HepG2 (cell line): ENCODE results near the gene XXYLT1. TPM values are rescaled to one million over a fixed set of nuclear protein-coding genes. Genes with fewer than 3 reads are reported as not detected.

Experiments
- ATAC-seq: fragments of 200-7000 bp; cut with Tn5 transposase; 3 replicates; pipeline ENCODE4 v1.9.1; 2020; ENCODE audit warnings: mild to moderate bottlenecking, moderate library complexity
- BruUV-seq: library from RNA; stranded (reverse); fragments of 400-500 nt; replicated peaks from 2 replicates; lab custom pipeline; 2021; lab: Mats Ljungman, UMichigan
- CTCF ChIA-PET: fragments of 300-600 bp; formaldehyde crosslinking; extraction: SDS; loops from one replicate; lab custom pipeline; 2021; ENCODE audit warnings: low total read pairs, inconsistent platforms, low intra/inter-chr PET ratio; lab: Yijun Ruan, JAX
- POLR2A ChIA-PET: fragments of 350-600 bp; sonication (Branson Sonifier 250); formaldehyde crosslinking; loops from one replicate; lab custom pipeline; 2020; ENCODE audit warnings: antibody characterized with exemption, inconsistent platforms; lab: Yijun Ruan, JAX
- DNase-seq: peaks from one replicate; pipeline ENCODE4 v3.0.0-alpha.2; 2015; ENCODE audit warnings: low spot score
- FAIRE-seq: peaks from 3 replicates; lab custom pipeline; 2011; peaks lifted over from hg19 to GRCh38; lab: Jason Lieb, UNC
- H2AFZ ChIP-seq: one replicate; pipeline ENCODE4 v1.6.1; 2011; ENCODE audit warnings: low read length, inconsistent platforms
- H3K27ac ChIP-seq: fragments of 300-600 bp; 3 replicates; pipeline ENCODE4 v1.8.0; 2011; ENCODE audit warnings: mixed run types, mild to moderate bottlenecking, mixed read lengths, low read length, inconsistent platforms; ENCODE audit not compliant: insufficient read depth; ENCODE audit errors: extremely low read length
- H3K27me3 ChIP-seq, 2 experiments: fragments of 200-600 bp in 1 of 2; 2 replicates in 1 of 2; 3 replicates in 1 of 2; pipeline versions ENCODE4 v1.6.0 to v1.8.0; 2011; ENCODE audit warnings: low read length in 2 of 2, mild to moderate bottlenecking in 2 of 2, moderate library complexity in 2 of 2, inconsistent platforms in 1 of 2; ENCODE audit not compliant: insufficient read depth in 2 of 2, control insufficient read depth in 1 of 2
- H3K36me3 ChIP-seq, 2 experiments: fragments of 200-600 bp in 1 of 2; replicated peaks in 1 of 2; 2 replicates in 1 of 2; 3 replicates in 1 of 2; pipeline versions ENCODE4 v1.5.1 to v1.8.0; 2011; ENCODE audit warnings: low read length in 2 of 2, inconsistent platforms in 1 of 2; ENCODE audit not compliant: insufficient read depth in 2 of 2, control insufficient read depth in 1 of 2
- H3K4me1 ChIP-seq: 2 replicates; pipeline ENCODE4 v1.5.1; 2012; ENCODE audit warnings: low read length, inconsistent platforms; ENCODE audit not compliant: insufficient read depth
- H3K4me2 ChIP-seq: 2 replicates; pipeline ENCODE4 v1.6.0; 2011; ENCODE audit warnings: low read depth, low read length, inconsistent platforms
- H3K4me3 ChIP-seq, 3 experiments: fragments of 200-600 bp in 1 of 3; sonication (generic), shearing (Covaris generic) in 1 of 3; replicated peaks in 1 of 3; 2 replicates each; pipeline ENCODE4 v1.5.1; 2011 to 2016; ENCODE audit warnings: low read length in 3 of 3, inconsistent platforms in 2 of 3, low read depth in 2 of 3, mild to moderate bottlenecking in 2 of 3, control low read depth in 1 of 3, mixed read lengths in 1 of 3; ENCODE audit not compliant: insufficient read depth in 1 of 3
- H3K79me2 ChIP-seq: one replicate; pipeline ENCODE4 v1.6.1; 2011; ENCODE audit warnings: low read length, inconsistent platforms; ENCODE audit not compliant: insufficient read depth
- H3K9ac ChIP-seq: 2 replicates; pipeline ENCODE4 v1.6.0; 2011; ENCODE audit warnings: mild to moderate bottlenecking, low read depth, low read length, inconsistent platforms; ENCODE audit not compliant: insufficient read depth
- H3K9me3 ChIP-seq: 2 replicates; pipeline ENCODE4 v1.5.1; 2012; ENCODE audit warnings: mild to moderate bottlenecking, low read length
- H4K20me1 ChIP-seq: 2 replicates; pipeline ENCODE4 v1.6.0; 2011; ENCODE audit warnings: inconsistent platforms, mild to moderate bottlenecking, low read length, moderate library complexity; ENCODE audit not compliant: insufficient read depth
- ELF3 ChIP-seq: IDR thresholded peaks from 2 replicates; pipeline ENCODE4 v1.6.1; 2016; ENCODE audit warnings: missing genetic modification reagents, missing compliant biosample characterization
- NCOA1 ChIP-seq: sonication (generic); formaldehyde crosslinking; IDR thresholded peaks from 2 replicates; pipeline ENCODE4 v1.9.0; 2021; ENCODE audit warnings: missing genetic modification reagents
- NR1H2 ChIP-seq: sonication (generic); formaldehyde crosslinking; IDR thresholded peaks from 2 replicates; pipeline ENCODE4 v1.8.1; 2022; ENCODE audit warnings: low read depth, missing genetic modification reagents, borderline replicate concordance
- PLRG1 ChIP-seq: fragments of 450-650 bp; conservative IDR thresholded peaks from 2 replicates; pipeline ENCODE4 v1.6.1; 2016
- ZNF124 ChIP-seq: sonication (generic); formaldehyde crosslinking; IDR thresholded peaks from 2 replicates; pipeline ENCODE4 v1.4.0; 2020; ENCODE audit warnings: missing genetic modification reagents
- ZNF326 ChIP-seq: sonication (generic); formaldehyde crosslinking; IDR thresholded peaks from 2 replicates; pipeline ENCODE4 v1.4.0; 2020; ENCODE audit warnings: missing genetic modification reagents, borderline replicate concordance
- ZNF501 ChIP-seq: sonication (generic); formaldehyde crosslinking; IDR thresholded peaks from 2 replicates; pipeline ENCODE4 v1.5.1; 2020; ENCODE audit warnings: mild to moderate bottlenecking, moderate library complexity, missing genetic modification reagents
- ZNF644 ChIP-seq: IDR thresholded peaks from 2 replicates; pipeline ENCODE4 v1.6.1; 2016; ENCODE audit warnings: low read depth
- WGBS: methylation state at CpG from one replicate; pipeline ENCODE4 v1.1.6; 2017; ENCODE audit warnings: low lambda C conversion rate; 5-methylcytosine and 5-hydroxymethylcytosine counted together
- in situ Hi-C: cut with HindIII; loops from 2 replicates; pipeline ENCODE4 v1.10.0; 2017; ENCODE audit warnings: low pct_unique_long_range_greater_than_20kb; ENCODE audit not compliant: extremely low pct_ligation_motif_present
- intact Hi-C: fragments of 100-400 bp; cut with micrococcal nuclease; formaldehyde crosslinking; loops from one replicate; pipeline ENCODE4 v1.10.0; 2022; ENCODE audit not compliant: unreplicated experiment
- polyA plus RNA-seq, 8 experiments: library from polyadenylated mRNA; depleted of rRNA in 3 of 8; stranded (reverse) in 7 of 8; unstranded in 1 of 8; fragments of >200 nt; fragmentation: Illumina TruSeq in 4 of 8; extraction: Trizol in 4 of 8; gene quantifications; 2 replicates each; pipeline versions ENCODE4 v1.2.1 to v1.2.3, GENCODE V29; 2011 to 2016; ENCODE audit warnings: low read depth in 4 of 8, missing spikeins in 1 of 8, mixed read lengths in 1 of 8; ENCODE audit not compliant: insufficient read depth in 1 of 8
- total RNA-seq, 5 experiments: library from RNA; depleted of rRNA; stranded (reverse); fragments of >200 nt; fragmentation: Illumina TruSeq; extraction: Trizol; gene quantifications; 2 replicates each; pipeline ENCODE4 v1.2.3, GENCODE V29; 2016; ENCODE audit warnings: low read depth in 1 of 5
- TF ChIP-seq, protein P1 (sequence below): sonication (generic); formaldehyde crosslinking; IDR thresholded peaks from 2 replicates; pipeline ENCODE4 v1.5.1; 2020; ENCODE audit warnings: mild to moderate bottlenecking, moderate library complexity, missing genetic modification reagents
- TF ChIP-seq, protein P2 (sequence below): sonication (generic); formaldehyde crosslinking; IDR thresholded peaks from 2 replicates; pipeline ENCODE4 v1.5.1; 2020; ENCODE audit warnings: mild to moderate bottlenecking, missing genetic modification reagents, moderate library complexity
- TF ChIP-seq, protein P3 (sequence below): sonication (generic); formaldehyde crosslinking; IDR thresholded peaks from 2 replicates; pipeline ENCODE4 v1.4.0; 2020; ENCODE audit warnings: missing genetic modification reagents

XXYLT1 gene
- total and polyA plus RNA-seq, 2 of the 13 experiments (the other 11 are each of a cell fraction or from before 2014, with no cell fraction given): 17.7 to 19.0 TPM

DNA sequence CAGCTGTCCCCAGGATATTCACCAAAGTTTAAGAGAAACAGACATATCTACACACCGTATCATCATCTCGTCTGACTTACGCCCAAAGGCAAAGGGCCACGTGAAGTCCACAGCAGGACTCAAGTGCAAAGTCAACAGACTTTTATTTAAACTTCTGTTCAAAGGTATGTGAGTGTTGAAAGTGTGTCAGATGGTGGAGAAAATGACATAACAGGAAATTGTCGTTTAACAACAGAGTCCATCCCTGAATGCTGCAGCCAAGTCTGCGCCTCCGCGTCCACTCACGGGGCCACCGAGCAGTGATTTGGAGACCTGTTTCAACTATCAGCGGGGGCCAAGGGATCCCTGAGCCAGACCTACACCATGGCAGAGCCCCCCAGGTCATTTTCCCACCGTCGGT, 165.6 kb downstream of the XXYLT1 start (continued):
- TF ChIP-seq, protein P1, sequence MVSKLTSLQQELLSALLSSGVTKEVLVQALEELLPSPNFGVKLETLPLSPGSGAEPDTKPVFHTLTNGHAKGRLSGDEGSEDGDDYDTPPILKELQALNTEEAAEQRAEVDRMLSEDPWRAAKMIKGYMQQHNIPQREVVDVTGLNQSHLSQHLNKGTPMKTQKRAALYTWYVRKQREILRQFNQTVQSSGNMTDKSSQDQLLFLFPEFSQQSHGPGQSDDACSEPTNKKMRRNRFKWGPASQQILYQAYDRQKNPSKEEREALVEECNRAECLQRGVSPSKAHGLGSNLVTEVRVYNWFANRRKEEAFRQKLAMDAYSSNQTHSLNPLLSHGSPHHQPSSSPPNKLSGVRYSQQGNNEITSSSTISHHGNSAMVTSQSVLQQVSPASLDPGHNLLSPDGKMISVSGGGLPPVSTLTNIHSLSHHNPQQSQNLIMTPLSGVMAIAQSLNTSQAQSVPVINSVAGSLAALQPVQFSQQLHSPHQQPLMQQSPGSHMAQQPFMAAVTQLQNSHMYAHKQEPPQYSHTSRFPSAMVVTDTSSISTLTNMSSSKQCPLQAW (CRISPR knock-in tag): peak; percentile 87
- no peak for TF ChIP-seq NR1H2 (CRISPR knock-in tag)
- peak; percentile 89 for TF ChIP-seq ZNF124 (CRISPR knock-in tag)

DNA sequence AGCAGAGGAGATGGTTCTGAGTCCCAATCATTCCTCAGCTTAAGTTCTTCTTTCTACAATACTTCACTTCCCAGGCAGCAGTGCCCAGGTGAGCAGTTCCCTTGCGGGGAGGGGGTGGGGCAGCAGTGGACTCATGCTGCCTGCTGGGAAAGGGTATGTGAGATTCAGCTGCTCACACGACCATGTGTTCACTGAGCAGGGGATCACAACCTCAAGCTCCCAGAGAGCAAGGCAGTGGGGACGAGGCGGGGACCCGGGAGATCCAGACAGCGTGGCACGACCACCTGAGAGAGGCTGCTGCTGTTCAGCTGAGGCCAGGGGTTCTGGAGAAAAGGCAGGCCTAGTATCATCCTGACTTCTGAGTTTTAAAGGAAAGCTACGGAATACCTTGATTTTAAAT, 166.6 kb downstream of the XXYLT1 start:
- FAIRE-seq (no peak), DNase-seq (no peak), ATAC-seq (no peak)
- no peak overlapping the region for H2AFZ ChIP-seq
- POLR2A ChIA-PET: no interaction called here
- no peak overlapping the region for H3K9ac ChIP-seq
- H3K27me3 ChIP-seq: no peaks in the 10 kb centered on the region
- CTCF ChIA-PET: no interaction called here
- H3K79me2 ChIP-seq: no peaks in the 10 kb centered on the region
- H3K9me3 ChIP-seq: no peaks in the 10 kb centered on the region
- H3K4me1 ChIP-seq: peaks cover 38% of the 10 kb centered on the region
- no peaks in the 10 kb centered on the region; a peak in 1 of 5 replicates for H3K36me3 ChIP-seq
- in situ Hi-C loops (no loop called here), intact Hi-C loops (loop anchor here (10.0 kb wide), 1 partner anchor 70 kb away; no protein-coding TSS in a partner anchor)
- H3K27ac ChIP-seq: no peak overlapping the region
- BruUV-seq: no TSS peak
- H4K20me1 ChIP-seq: no peaks in the 10 kb centered on the region
- WGBS: 94% methylated on average over 8 of the region's 8 CpGs
- no peak overlapping the region for H3K4me2 ChIP-seq
- TF ChIP-seq, protein P2, sequence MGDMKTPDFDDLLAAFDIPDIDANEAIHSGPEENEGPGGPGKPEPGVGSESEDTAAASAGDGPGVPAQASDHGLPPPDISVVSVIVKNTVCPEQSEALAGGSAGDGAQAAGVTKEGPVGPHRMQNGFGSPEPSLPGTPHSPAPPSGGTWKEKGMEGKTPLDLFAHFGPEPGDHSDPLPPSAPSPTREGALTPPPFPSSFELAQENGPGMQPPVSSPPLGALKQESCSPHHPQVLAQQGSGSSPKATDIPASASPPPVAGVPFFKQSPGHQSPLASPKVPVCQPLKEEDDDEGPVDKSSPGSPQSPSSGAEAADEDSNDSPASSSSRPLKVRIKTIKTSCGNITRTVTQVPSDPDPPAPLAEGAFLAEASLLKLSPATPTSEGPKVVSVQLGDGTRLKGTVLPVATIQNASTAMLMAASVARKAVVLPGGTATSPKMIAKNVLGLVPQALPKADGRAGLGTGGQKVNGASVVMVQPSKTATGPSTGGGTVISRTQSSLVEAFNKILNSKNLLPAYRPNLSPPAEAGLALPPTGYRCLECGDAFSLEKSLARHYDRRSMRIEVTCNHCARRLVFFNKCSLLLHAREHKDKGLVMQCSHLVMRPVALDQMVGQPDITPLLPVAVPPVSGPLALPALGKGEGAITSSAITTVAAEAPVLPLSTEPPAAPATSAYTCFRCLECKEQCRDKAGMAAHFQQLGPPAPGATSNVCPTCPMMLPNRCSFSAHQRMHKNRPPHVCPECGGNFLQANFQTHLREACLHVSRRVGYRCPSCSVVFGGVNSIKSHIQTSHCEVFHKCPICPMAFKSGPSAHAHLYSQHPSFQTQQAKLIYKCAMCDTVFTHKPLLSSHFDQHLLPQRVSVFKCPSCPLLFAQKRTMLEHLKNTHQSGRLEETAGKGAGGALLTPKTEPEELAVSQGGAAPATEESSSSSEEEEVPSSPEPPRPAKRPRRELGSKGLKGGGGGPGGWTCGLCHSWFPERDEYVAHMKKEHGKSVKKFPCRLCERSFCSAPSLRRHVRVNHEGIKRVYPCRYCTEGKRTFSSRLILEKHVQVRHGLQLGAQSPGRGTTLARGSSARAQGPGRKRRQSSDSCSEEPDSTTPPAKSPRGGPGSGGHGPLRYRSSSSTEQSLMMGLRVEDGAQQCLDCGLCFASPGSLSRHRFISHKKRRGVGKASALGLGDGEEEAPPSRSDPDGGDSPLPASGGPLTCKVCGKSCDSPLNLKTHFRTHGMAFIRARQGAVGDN (CRISPR knock-in tag): peak; percentile 52; the same call in 1 of the 2 replicates
- TF ChIP-seq, protein P3, sequence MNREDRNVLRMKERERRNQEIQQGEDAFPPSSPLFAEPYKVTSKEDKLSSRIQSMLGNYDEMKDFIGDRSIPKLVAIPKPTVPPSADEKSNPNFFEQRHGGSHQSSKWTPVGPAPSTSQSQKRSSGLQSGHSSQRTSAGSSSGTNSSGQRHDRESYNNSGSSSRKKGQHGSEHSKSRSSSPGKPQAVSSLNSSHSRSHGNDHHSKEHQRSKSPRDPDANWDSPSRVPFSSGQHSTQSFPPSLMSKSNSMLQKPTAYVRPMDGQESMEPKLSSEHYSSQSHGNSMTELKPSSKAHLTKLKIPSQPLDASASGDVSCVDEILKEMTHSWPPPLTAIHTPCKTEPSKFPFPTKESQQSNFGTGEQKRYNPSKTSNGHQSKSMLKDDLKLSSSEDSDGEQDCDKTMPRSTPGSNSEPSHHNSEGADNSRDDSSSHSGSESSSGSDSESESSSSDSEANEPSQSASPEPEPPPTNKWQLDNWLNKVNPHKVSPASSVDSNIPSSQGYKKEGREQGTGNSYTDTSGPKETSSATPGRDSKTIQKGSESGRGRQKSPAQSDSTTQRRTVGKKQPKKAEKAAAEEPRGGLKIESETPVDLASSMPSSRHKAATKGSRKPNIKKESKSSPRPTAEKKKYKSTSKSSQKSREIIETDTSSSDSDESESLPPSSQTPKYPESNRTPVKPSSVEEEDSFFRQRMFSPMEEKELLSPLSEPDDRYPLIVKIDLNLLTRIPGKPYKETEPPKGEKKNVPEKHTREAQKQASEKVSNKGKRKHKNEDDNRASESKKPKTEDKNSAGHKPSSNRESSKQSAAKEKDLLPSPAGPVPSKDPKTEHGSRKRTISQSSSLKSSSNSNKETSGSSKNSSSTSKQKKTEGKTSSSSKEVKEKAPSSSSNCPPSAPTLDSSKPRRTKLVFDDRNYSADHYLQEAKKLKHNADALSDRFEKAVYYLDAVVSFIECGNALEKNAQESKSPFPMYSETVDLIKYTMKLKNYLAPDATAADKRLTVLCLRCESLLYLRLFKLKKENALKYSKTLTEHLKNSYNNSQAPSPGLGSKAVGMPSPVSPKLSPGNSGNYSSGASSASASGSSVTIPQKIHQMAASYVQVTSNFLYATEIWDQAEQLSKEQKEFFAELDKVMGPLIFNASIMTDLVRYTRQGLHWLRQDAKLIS: no peak
- TF ChIP-seq PLRG1 (no peak), ELF3 (CRISPR knock-in tag) (no peak), ZNF326 (CRISPR knock-in tag) (no peak), NCOA1 (no peak), ZNF644 (CRISPR knock-in tag) (no peak), ZNF501 (CRISPR knock-in tag) (0 out of 2 replicates have a peak, but pooled peaks have one; percentile 43)
- no peak overlapping the region for H3K4me3 ChIP-seq
